GM12872 (cell line): ENCODE results near the gene CDK3.

Experiments used
- TF ChIP-seq, protein P1 (sequence below): IDR thresholded peaks from 3 replicates; pipeline ENCODE4 v1.5.1; 2011; ENCODE audit warnings: low read depth, mild to moderate bottlenecking, low read length, moderate library complexity; ENCODE audit not compliant: insufficient read depth

CDK3 gene

DNA sequence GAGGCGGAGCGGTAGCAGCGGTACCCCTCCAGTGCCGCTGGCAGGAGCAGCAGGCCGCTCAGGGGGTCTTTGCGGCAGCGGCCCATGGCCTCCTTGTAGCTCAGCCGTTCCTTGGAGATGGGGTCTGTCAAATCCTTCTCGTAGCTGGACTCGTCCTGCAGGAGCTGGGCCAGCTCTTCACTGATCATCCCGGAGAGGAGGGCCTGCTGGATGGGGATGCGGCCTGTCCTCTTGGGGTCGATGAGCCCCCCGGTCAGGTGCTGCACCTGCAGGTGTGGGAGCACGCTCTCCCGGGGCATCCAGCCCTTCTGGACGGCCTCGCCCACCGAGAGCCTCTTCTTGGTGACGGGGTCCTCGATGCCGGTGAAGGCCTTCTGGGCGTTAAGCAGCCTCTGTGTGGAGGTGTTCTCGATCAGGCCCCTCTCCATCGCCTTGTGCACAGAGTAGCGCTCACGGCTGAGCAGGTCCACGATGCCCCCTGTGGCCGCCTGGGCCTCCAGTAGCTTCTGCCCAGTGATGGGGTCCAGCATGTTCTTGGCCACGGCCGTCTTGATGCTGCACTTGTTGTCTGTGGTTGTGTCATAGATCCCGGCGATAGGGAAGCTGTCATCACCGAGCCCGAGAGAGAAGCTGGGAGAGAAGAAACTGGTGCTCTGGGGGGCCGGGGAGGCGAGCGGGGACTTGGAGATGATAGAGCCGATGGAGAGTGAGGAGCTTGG, 6.6 kb downstream of the CDK3 start:
- TF ChIP-seq, protein P1, sequence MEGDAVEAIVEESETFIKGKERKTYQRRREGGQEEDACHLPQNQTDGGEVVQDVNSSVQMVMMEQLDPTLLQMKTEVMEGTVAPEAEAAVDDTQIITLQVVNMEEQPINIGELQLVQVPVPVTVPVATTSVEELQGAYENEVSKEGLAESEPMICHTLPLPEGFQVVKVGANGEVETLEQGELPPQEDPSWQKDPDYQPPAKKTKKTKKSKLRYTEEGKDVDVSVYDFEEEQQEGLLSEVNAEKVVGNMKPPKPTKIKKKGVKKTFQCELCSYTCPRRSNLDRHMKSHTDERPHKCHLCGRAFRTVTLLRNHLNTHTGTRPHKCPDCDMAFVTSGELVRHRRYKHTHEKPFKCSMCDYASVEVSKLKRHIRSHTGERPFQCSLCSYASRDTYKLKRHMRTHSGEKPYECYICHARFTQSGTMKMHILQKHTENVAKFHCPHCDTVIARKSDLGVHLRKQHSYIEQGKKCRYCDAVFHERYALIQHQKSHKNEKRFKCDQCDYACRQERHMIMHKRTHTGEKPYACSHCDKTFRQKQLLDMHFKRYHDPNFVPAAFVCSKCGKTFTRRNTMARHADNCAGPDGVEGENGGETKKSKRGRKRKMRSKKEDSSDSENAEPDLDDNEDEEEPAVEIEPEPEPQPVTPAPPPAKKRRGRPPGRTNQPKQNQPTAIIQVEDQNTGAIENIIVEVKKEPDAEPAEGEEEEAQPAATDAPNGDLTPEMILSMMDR: no peak

DNA sequence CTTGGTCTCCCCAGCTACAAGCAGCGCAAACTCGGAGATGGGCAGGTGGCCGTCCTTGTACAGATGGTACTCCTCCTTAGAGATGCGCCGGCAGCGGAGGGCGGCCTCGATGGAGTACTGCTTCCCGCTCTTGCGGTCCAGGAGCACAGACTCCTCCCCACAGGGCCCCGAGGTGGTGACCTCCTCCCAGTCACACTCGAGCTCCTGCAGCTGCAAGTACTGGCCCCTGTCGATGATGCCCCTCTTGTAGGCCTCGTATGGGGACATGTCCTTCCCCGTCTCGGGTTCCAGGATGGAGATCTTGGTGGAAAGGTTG, 7.2 kb downstream of the CDK3 start:
- TF ChIP-seq, protein P1: no peak

DNA sequence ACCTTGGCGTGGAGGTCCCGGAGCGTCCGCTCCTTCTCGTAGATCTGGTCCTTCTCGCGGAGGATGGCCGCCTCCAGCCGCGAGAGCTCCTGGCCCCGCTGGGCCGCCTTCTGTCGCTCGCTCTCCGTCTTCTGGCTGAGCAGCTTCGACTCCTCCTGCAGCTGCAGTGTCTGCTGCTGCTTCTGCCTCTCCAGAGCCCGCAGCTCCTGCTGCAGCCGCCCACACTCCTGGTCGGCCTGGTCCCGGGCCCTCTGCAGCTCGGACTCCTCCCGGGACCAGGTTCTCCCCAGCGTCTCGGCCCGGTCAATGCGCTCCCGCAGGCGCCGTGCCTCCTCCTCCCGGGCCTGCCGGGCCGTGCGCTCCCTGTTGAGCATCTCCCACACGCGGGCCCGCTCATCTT, 7.6 kb downstream of the CDK3 start:
- TF ChIP-seq, protein P1: no peak

DNA sequence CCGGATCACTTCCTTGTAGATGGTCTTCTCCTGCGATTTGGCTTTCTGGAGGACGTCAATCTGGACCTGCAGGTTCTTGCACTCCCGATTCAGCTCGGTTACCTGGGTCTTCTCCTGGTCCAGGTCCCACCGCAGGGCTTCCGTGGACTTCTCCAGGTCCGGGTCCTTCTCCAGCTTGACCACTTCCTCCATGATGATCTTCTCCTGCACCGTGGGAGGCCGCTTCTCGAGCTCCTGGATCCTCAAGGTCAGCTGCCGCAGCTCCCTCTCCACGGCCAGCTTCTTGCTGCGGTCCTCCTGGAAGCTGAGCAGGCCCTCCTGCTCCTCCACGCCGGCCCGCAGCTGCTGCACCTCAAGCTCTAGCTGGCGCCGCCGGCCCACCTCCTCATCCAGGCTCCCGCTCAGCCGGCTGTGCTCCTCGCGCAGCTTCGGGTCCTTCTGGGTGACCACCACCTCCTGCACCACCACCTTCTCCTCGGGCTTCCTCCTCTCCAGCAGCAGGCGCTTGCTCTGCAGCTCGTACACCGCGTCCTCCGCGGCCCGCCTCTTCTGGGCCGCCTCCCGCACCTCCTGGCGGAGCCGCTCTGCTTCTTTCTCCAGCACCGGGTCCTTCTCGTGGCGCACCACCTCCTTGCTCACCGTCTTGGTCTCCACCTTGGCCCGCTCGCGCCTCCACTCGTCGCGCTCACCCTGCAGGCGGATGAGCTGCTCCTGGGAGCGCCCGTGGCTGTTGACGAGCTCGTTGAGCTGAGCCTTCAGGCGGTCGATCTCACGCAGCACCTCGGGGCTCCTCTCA, 8.2 kb downstream of the CDK3 start:
- TF ChIP-seq, protein P1: no peak

DNA sequence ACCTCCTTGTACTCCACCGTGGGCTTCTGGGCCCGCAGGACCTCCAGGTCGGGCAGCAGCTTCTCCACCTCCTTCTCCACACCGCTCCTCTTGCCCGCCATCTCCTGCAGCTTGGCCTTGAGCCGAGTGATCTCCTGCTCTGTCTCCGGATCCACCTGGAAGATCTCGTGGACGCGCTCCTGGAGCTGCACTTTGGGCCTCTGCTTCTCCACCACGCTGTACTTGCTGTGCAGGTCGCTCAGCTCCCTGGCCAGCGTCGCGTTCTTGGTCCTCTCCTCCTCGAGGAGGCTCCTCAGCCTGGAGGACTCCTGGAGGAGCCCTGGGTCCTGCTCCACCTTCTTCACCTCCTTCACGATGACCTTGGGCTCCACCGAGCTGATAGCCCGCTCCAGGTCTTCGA, 8.8 kb downstream of the CDK3 start:
- TF ChIP-seq, protein P1: no peak

DNA sequence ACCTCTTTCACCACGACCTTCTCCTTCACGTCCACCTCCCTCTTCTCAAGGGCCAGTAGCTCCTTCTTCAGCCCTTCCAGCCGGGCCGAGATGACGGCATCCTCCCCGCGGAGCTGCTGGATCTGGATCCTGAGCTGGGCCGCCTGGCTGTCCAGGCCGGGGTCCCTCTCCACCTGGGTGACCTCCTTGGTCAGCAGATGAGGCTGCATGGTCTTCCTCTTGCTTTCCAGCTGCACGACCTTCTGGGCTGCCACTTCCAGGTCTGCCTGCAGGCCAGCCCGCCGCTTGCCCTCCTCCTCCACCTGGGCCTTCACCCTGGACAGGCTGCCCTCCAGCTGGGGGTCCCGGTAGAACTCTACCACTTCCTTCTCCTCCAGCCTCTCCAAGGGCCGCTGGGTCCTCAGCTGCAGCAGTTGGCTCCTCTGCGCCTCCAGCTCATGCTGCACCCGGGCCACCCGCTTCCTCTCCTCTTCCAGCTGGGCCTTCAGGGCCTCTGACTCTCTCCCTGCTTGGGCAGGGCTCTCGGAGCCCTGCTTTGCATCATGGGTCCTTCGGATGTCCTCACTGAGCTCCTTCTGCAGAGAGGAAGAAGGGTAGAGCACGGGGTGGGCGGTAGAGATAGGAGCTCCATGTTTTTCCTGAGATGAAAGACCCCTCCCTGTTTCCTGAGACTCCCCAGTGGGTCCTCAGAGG, 9.5 kb downstream of the CDK3 start:
- TF ChIP-seq, protein P1: no peak

DNA sequence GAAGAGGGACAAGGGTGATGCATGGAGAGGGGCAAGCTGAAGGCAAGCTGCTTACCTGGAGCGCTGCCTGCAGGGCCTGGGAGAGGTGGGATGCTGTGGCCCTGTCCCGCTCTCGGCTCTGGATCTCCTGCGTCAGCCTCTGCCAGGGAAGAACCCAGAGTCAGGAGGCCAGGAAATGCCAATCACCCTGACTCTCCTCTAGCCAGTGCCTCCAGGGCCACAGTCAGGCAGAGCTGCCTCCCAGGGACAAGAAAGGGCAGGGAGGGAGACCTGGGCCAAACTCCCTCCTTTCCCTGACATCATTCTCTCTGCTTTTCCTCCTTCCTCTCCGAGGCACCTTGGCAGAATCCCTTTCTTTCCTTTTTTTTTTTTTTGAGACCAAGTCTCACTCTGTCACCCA, 11.3 kb downstream of the CDK3 start:
- TF ChIP-seq, protein P1: no peak
